ENCODE measurements around the gene NDUFV3. TPM values are rescaled to one million over a fixed set of nuclear protein-coding genes. Genes with fewer than 3 reads are reported as not detected.

The NDUFV3 gene
- total RNA-seq, 1 experiment from 2014 or later, result 39.6 TPM

DNA sequence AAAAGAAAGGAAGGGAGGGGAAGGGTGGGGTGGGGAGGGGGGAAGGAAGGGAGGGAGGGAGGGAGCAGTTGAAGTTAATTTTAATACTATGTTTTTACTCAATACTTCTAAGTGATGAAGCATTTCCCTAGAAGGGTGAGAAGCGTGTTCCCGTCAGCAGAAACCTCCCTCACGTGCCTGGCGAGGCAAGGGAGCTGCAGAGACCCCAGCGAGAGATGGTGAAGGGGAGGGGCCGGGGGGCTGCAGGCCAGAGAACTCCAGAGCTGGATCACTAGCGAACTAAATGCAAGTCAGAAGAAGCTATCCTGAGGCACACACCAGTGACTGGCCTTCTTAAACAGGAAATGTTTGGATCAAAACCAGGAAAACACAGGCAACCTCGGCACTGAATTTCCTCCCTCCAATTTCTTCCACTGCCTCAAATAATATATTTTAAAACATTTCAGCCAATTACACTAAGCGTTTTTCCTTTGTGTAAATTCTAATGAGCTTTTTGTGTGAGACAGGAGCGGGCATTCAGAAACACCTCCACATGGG lies 31.7 kb upstream of the NDUFV3 start:
- Histone ChIP-seq H3K4me3 (ENCODE audit: low read depth, low read length, poor library complexity, severe bottlenecking) (no peak overlapping the region), H3K9me3 (ENCODE audit: low read depth, low read length, poor library complexity, severe bottlenecking) (no peaks in the 10 kb centered on the region), H3K36me3 (ENCODE audit: insufficient read depth, low read length, poor library complexity, severe bottlenecking) (peaks cover 64% of the 10 kb centered on the region), H3K4me1 (ENCODE audit: insufficient read depth, low read length, poor library complexity, severe bottlenecking) (peaks cover 11% of the 10 kb centered on the region), H3K27me3 (replicated peaks; ENCODE audit: insufficient read depth, low read depth, low read length, poor library complexity) (no peaks in the 10 kb centered on the region), H3K27ac (ENCODE audit: low read depth, low read length, poor library complexity, severe bottlenecking) (peak overlapping the region; percentile 42)
- CTCF ChIA-PET, result interaction anchor here (1.2 kb wide), 1 partner anchor 268 kb away, joined by 4 read pairs; no protein-coding TSS in a partner anchor
- POLR2A ChIA-PET (ENCODE audit: low non-redundant PET), result no interaction called here
- DNase-seq (ENCODE audit: low spot score), result no peak
- no TSS peak for BruUV-seq (replicated peaks)
- intact Hi-C loops (cut with micrococcal nuclease; ENCODE audit: unreplicated experiment), result no loop called here
- no peak for TF ChIP-seq EZH2 (IDR thresholded peaks at IDR 0.05; ENCODE audit: borderline replicate concordance, low read depth, low read length, poor library complexity, severe bottlenecking)
- TF ChIP-seq, protein P1, sequence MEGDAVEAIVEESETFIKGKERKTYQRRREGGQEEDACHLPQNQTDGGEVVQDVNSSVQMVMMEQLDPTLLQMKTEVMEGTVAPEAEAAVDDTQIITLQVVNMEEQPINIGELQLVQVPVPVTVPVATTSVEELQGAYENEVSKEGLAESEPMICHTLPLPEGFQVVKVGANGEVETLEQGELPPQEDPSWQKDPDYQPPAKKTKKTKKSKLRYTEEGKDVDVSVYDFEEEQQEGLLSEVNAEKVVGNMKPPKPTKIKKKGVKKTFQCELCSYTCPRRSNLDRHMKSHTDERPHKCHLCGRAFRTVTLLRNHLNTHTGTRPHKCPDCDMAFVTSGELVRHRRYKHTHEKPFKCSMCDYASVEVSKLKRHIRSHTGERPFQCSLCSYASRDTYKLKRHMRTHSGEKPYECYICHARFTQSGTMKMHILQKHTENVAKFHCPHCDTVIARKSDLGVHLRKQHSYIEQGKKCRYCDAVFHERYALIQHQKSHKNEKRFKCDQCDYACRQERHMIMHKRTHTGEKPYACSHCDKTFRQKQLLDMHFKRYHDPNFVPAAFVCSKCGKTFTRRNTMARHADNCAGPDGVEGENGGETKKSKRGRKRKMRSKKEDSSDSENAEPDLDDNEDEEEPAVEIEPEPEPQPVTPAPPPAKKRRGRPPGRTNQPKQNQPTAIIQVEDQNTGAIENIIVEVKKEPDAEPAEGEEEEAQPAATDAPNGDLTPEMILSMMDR (conservative IDR thresholded peaks at IDR 0.05; ENCODE audit: low read depth, low read length), result no peak

DNA sequence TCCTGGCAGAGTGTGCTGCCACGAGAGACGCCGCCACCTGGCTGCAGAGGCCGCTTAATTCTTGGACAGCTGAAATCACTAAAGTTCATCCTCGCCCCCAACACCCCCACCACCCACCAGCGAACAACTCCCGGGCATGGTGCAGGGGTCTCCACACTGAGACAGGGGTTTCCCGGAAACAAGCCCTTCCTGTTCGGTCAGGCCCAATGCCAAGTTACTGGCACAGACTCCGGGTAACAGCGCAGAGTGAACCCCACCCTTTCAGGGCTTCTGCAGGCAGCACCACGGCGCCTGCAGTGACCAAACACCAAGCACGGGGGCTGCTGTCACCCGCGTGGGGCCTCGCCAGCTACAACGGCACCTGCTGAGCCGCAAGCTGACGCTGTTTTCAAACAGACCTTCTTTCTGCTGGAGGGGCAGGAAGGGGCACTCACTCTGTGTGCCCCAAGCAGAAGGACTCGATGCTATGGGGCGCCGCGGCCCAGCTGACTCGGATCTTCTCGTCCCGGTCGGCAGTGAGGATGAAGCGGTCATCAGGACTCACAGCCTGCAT lies 31.2 kb upstream of the NDUFV3 start:
- TF ChIP-seq EZH2 (IDR thresholded peaks at IDR 0.05; ENCODE audit: borderline replicate concordance, low read depth, low read length, poor library complexity, severe bottlenecking), result no peak
- TF ChIP-seq, protein P1 (conservative IDR thresholded peaks at IDR 0.05; ENCODE audit: low read depth, low read length), result 0 out of 2 replicates have a peak, but pooled peaks have one; percentile 16
- intact Hi-C loops (cut with micrococcal nuclease; ENCODE audit: unreplicated experiment), result loop anchor here (2.0 kb wide), 1 partner anchor 17 kb away; the partner anchor contains the start of gene WDR4
- Histone ChIP-seq H3K27me3 (replicated peaks; ENCODE audit: insufficient read depth, low read depth, low read length, poor library complexity) (no peaks in the 10 kb centered on the region), H3K4me1 (ENCODE audit: insufficient read depth, low read length, poor library complexity, severe bottlenecking) (peaks cover 11% of the 10 kb centered on the region), H3K9me3 (ENCODE audit: low read depth, low read length, poor library complexity, severe bottlenecking) (no peaks in the 10 kb centered on the region), H3K4me3 (ENCODE audit: low read depth, low read length, poor library complexity, severe bottlenecking) (no peak overlapping the region), H3K36me3 (ENCODE audit: insufficient read depth, low read length, poor library complexity, severe bottlenecking) (peaks cover 58% of the 10 kb centered on the region), H3K27ac (ENCODE audit: low read depth, low read length, poor library complexity, severe bottlenecking) (peak overlapping the region; percentile 42)
- DNase-seq (ENCODE audit: low spot score), result peak; percentile 15
- CTCF ChIA-PET, result interaction anchor here (1.2 kb wide), 1 partner anchor 269 kb away, joined by 4 read pairs; no protein-coding TSS in a partner anchor
- POLR2A ChIA-PET (ENCODE audit: low non-redundant PET), result no interaction called here
- BruUV-seq (replicated peaks), result no TSS peak

DNA sequence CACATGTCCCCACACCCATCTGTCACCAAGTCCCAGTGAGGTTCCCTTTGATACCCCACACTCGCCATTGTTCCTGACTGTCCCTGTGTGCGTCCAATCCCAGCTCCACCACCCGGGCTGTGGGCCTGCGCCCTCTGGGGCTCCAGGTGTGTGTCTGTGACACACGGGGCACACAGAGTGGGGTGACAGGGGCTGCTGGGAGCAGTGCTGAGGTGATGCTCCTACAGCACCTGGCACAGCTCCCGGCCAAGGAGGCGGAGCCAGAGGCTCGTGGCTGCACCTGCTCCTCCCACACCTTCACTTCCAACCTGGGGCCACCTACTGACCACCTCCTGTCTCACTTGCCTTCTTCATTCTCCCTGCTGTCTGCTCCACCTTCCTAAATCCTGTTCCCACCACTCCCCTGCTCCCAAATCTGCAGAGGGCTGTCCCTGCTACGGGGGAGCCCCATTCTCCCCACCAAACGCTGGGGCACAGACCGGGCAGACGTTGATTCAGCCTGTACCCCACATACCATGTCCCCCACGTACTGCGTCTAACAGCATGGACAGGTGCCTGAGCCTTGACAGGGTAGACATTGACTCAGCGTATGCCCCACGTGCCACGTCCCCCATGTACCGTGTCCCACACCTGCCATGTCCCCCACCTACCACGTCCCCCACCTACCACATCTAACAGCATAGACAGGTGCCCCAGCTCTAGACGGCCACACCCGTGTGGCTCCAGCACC lies 30.2 kb upstream of the NDUFV3 start:
- intact Hi-C loops (cut with micrococcal nuclease; ENCODE audit: unreplicated experiment), result loop anchor here (2.0 kb wide), 1 partner anchor 16 kb away; the partner anchor contains the start of gene WDR4
- no TSS peak for BruUV-seq (replicated peaks)
- no peak for DNase-seq (ENCODE audit: low spot score)
- CTCF ChIA-PET, result no interaction called here
- Histone ChIP-seq H3K36me3 (ENCODE audit: insufficient read depth, low read length, poor library complexity, severe bottlenecking) (peaks cover 55% of the 10 kb centered on the region), H3K9me3 (ENCODE audit: low read depth, low read length, poor library complexity, severe bottlenecking) (no peaks in the 10 kb centered on the region), H3K4me1 (ENCODE audit: insufficient read depth, low read length, poor library complexity, severe bottlenecking) (peaks cover 11% of the 10 kb centered on the region), H3K27me3 (replicated peaks; ENCODE audit: insufficient read depth, low read depth, low read length, poor library complexity) (no peaks in the 10 kb centered on the region), H3K4me3 (ENCODE audit: low read depth, low read length, poor library complexity, severe bottlenecking) (no peak overlapping the region), H3K27ac (ENCODE audit: low read depth, low read length, poor library complexity, severe bottlenecking) (no peak overlapping the region)
- TF ChIP-seq, protein P1 (conservative IDR thresholded peaks at IDR 0.05; ENCODE audit: low read depth, low read length), result no peak
- TF ChIP-seq EZH2 (IDR thresholded peaks at IDR 0.05; ENCODE audit: borderline replicate concordance, low read depth, low read length, poor library complexity, severe bottlenecking), result no peak
- POLR2A ChIA-PET (ENCODE audit: low non-redundant PET), result no interaction called here
